HFF-Myc (cell line): ENCODE measurements around the gene CDKN2B-AS1.
"Not testable (repeated sequence)": the region's sequence is repeated elsewhere in the genome, so short reads cannot be mapped to it uniquely, and the experiment has no call there.

Source experiments
- DNase-seq: peaks from one replicate; pipeline ENCODE4 v3.0.0-alpha.2; 2011; ENCODE audit warnings: low read depth; ENCODE audit errors: extremely low read depth
- H3K4me3 ChIP-seq: replicated peaks from 2 replicates; pipeline ENCODE4 v1.5.1; 2011; ENCODE audit warnings: low read depth, mild to moderate bottlenecking, control low read depth, low read length
- TF ChIP-seq, protein P1 (sequence below): IDR thresholded peaks from 2 replicates; pipeline ENCODE4 v1.5.1; 2012; ENCODE audit warnings: mild to moderate bottlenecking, low read depth, low read length, control low read depth; ENCODE audit errors: missing control alignments

CDKN2B-AS1 gene

GRCh38 chr9:21994556-21995005, at the start of gene CDKN2B-AS1:
CDKN2B-AS1 (plus strand) TSS chr9:21994791.
- TF ChIP-seq, protein P1, sequence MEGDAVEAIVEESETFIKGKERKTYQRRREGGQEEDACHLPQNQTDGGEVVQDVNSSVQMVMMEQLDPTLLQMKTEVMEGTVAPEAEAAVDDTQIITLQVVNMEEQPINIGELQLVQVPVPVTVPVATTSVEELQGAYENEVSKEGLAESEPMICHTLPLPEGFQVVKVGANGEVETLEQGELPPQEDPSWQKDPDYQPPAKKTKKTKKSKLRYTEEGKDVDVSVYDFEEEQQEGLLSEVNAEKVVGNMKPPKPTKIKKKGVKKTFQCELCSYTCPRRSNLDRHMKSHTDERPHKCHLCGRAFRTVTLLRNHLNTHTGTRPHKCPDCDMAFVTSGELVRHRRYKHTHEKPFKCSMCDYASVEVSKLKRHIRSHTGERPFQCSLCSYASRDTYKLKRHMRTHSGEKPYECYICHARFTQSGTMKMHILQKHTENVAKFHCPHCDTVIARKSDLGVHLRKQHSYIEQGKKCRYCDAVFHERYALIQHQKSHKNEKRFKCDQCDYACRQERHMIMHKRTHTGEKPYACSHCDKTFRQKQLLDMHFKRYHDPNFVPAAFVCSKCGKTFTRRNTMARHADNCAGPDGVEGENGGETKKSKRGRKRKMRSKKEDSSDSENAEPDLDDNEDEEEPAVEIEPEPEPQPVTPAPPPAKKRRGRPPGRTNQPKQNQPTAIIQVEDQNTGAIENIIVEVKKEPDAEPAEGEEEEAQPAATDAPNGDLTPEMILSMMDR = peak; percentile 3
- DNase-seq = no peak
- H3K4me3 ChIP-seq = peak within 1 kb of the TSS; percentile 93

GRCh38 chr9:21945606-21946005, 49.0 kb upstream of the CDKN2B-AS1 start:
- TF ChIP-seq, protein P1 = no peak
- no peak overlapping the region for H3K4me3 ChIP-seq
- DNase-seq = no peak

- TF ChIP-seq, protein P1 = no peak
- H3K4me3 ChIP-seq = no peak overlapping the region
- DNase-seq = no peak
These were observed 35.8 kb upstream of the CDKN2B-AS1 start for GRCh38 chr9:21958833-21959232.

- H3K4me3 ChIP-seq, DNase-seq: not testable (repeated sequence)
These were observed 35.3 kb upstream of the CDKN2B-AS1 start for GRCh38 chr9:21959268-21959667.

GRCh38 chr9:21961569-21961968, 33.0 kb upstream of the CDKN2B-AS1 start:
- DNase-seq = no peak
- TF ChIP-seq, protein P1 = no peak
- no peak overlapping the region for H3K4me3 ChIP-seq

DNA sequence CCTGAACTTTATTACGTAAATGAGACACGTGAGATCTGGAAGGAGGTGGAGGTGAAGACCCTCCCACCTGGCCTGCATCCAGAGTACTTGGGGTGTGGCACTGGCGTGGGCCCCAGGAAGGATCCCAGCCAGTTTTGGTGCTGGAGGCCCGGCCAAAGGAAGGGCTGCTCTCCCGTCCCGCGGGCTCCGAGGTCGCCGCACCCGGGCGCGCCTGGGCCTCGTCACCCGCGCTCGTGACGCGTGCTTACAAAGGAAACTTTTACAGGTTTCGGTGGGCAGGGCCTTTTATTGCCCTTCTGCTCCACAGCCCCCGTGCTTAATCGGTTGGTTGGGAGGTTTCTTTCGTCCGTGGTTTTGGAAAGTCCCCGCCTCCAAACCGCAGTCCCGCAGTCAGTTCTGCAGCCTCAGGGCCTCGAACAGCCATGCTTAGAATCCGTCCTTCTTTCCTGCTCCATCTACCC, 29.6 kb upstream of the CDKN2B-AS1 start:
- DNase-seq = no peak
- TF ChIP-seq, protein P1 = no peak
- peak overlapping the region; percentile 36 for H3K4me3 ChIP-seq

DNA sequence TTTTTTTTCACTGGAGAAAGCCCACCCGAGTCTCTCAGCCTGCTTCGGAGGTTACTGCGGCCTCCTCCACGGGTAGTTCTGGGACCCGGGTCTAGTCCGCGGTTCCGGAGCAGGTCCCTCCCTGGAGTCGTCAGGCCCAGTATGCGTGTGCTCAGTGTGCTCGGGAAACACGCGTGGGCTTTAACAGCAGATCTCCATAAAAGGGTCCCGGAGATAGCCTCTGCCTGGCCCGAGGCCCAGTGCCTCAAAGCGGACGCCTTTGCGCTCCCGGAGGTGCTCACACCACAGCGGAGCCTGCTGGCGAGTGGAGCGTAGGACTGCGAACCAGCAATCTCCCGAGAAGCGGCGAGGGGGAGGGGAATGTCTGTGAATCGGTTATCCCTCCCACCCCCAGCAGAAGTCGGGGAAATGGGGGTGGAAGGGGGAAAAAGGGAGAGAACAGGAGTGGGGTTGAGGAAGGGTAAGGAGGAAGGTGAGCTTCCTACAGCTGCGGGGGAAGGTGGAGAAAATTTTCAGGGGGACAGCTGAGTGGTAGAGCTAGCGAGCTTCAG, 29.1 kb upstream of the CDKN2B-AS1 start:
- peak overlapping the region; percentile 36 for H3K4me3 ChIP-seq
- TF ChIP-seq, protein P1 = peak; percentile 73

More for the DNA sequence above, 29.1 kb upstream of the CDKN2B-AS1 start:
- no peak for DNase-seq
